ENCODE data around the gene PEX19. TPM values are rescaled to one million over a fixed set of nuclear protein-coding genes. Genes with fewer than 3 reads are reported as not detected.

Gene PEX19

Small RNA genes lying within 50 kb of the gene (small RNA-seq; reads per million reads assigned to genes)
- gene RF00019 (ENCODE audit: insufficient read depth): not detected

Data from neuronal stem cell (in vitro differentiated cells).